Measurements from ENCODE around the gene C1GALT1.

C1GALT1 gene

GRCh38 chr7:7146837-7147236 is 35.5 kb upstream of the C1GALT1 start:
- Histone ChIP-seq H3K9ac (ENCODE audit: low read length) (no peak overlapping the region), H3K79me2 (ENCODE audit: insufficient read depth, low read length) (no peaks in the 10 kb centered on the region), H3K36me3 (ENCODE audit: insufficient read depth, low read length) (no peaks in the 10 kb centered on the region), H3F3A (ENCODE audit: insufficient read depth, low read length) (no peaks in the 10 kb centered on the region), H3K27me3 (ENCODE audit: insufficient read depth, low read length) (no peaks in the 10 kb centered on the region), H3K4me1 (ENCODE audit: insufficient read depth, low read length, severe bottlenecking) (peaks cover 6% of the 10 kb centered on the region), H3K27ac (ENCODE audit: low read depth, low read length, poor library complexity, severe bottlenecking) (no peak overlapping the region), H3K4me3 (ENCODE audit: low read depth, low read length, poor library complexity, severe bottlenecking) (no peak overlapping the region), H3K9me2 (ENCODE audit: low read depth, low read length) (no peaks in the 10 kb centered on the region), H4K20me1 (ENCODE audit: insufficient read depth, low read length) (no peaks in the 10 kb centered on the region), H3K4me2 (ENCODE audit: low read length) (no peak overlapping the region), H3K9me3 (ENCODE audit: low read length) (no peaks in the 10 kb centered on the region), H2AFZ (ENCODE audit: low read length) (no peak overlapping the region)
- TF ChIP-seq CTCF (IDR thresholded peaks at IDR 0.05; ENCODE audit: low read length) (no peak), EZH2 (IDR thresholded peaks at IDR 0.05; ENCODE audit: borderline replicate concordance, low read length) (no peak)

GRCh38 chr7:7148798-7149481 is 33.4 kb upstream of the C1GALT1 start:
- Histone ChIP-seq H2AFZ (ENCODE audit: low read length) (no peak overlapping the region), H3K4me1 (ENCODE audit: insufficient read depth, low read length, severe bottlenecking) (peaks cover 8% of the 10 kb centered on the region), H3K36me3 (ENCODE audit: insufficient read depth, low read length) (no peaks in the 10 kb centered on the region), H3F3A (ENCODE audit: insufficient read depth, low read length) (no peaks in the 10 kb centered on the region), H3K9ac (ENCODE audit: low read length) (no peak overlapping the region), H3K27me3 (ENCODE audit: insufficient read depth, low read length) (no peaks in the 10 kb centered on the region), H3K27ac (ENCODE audit: low read depth, low read length, poor library complexity, severe bottlenecking) (no peak overlapping the region), H3K4me2 (ENCODE audit: low read length) (no peak overlapping the region), H4K20me1 (ENCODE audit: insufficient read depth, low read length) (no peaks in the 10 kb centered on the region), H3K9me3 (ENCODE audit: low read length) (no peaks in the 10 kb centered on the region), H3K9me2 (ENCODE audit: low read depth, low read length) (no peaks in the 10 kb centered on the region), H3K4me3 (ENCODE audit: low read depth, low read length, poor library complexity, severe bottlenecking) (no peak overlapping the region), H3K79me2 (ENCODE audit: insufficient read depth, low read length) (no peaks in the 10 kb centered on the region)
- no peak for TF ChIP-seq EZH2 (IDR thresholded peaks at IDR 0.05; ENCODE audit: borderline replicate concordance, low read length)
- no peak for TF ChIP-seq CTCF (IDR thresholded peaks at IDR 0.05; ENCODE audit: low read length)

DNA sequence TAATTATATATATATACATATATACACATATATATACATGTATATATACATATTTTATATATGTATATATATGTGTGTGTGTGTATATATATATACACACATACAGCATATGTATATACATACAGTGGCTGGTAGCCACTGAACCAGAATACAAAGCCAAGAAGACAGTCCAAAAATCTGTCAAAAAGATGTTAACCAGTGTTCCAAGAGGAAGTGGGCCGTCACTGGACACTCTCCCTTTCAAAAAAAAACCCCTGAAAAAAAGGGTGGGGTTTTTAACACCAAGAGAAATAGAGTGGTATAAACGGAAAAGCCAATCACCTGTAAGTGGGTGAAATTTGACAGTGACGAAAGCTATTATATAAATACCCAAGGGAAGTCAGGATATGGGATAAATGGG is 31.1 kb upstream of the C1GALT1 start:
- no peaks in the 10 kb centered on the region for H3K9me2 ChIP-seq (ENCODE audit: low read depth, low read length)
- peaks cover 12% of the 10 kb centered on the region for H3K4me1 ChIP-seq (ENCODE audit: insufficient read depth, low read length, severe bottlenecking)
- H3F3A ChIP-seq (ENCODE audit: insufficient read depth, low read length): no peaks in the 10 kb centered on the region
- no peak overlapping the region for H3K27ac ChIP-seq (ENCODE audit: low read depth, low read length, poor library complexity, severe bottlenecking)
- H4K20me1 ChIP-seq (ENCODE audit: insufficient read depth, low read length): no peaks in the 10 kb centered on the region
- H3K4me2 ChIP-seq (ENCODE audit: low read length): no peak overlapping the region
- H3K27me3 ChIP-seq (ENCODE audit: insufficient read depth, low read length): no peaks in the 10 kb centered on the region
- no peaks in the 10 kb centered on the region for H3K79me2 ChIP-seq (ENCODE audit: insufficient read depth, low read length)
- H3K36me3 ChIP-seq (ENCODE audit: insufficient read depth, low read length): no peaks in the 10 kb centered on the region
- no peaks in the 10 kb centered on the region for H3K9me3 ChIP-seq (ENCODE audit: low read length)
- H2AFZ ChIP-seq (ENCODE audit: low read length): no peak overlapping the region
- H3K4me3 ChIP-seq (ENCODE audit: low read depth, low read length, poor library complexity, severe bottlenecking): no peak overlapping the region
- no peak overlapping the region for H3K9ac ChIP-seq (ENCODE audit: low read length)
- TF ChIP-seq CTCF (IDR thresholded peaks at IDR 0.05; ENCODE audit: low read length): no peak
- no peak for TF ChIP-seq EZH2 (IDR thresholded peaks at IDR 0.05; ENCODE audit: borderline replicate concordance, low read length)

All from OCI-LY1 (cell line).